HEK293T (cell line): Measurements from ENCODE around the gene SH3RF3.

ENCODE experiments used
- FOXK2 ChIP-seq: fragments of 450-650 bp; IDR thresholded peaks from 2 replicates; pipeline ENCODE4 v1.6.1; 2016; ENCODE audit warnings: mild to moderate bottlenecking
- L3MBTL2 ChIP-seq: fragments of 450-650 bp; conservative IDR thresholded peaks from 2 replicates; pipeline ENCODE4 v1.6.1; 2016; ENCODE audit warnings: mild to moderate bottlenecking
- PKNOX1 ChIP-seq: fragments of 450-650 bp; IDR thresholded peaks from 2 replicates; pipeline ENCODE4 v1.6.1; 2016
- SUZ12 ChIP-seq: fragments of 450-650 bp; IDR thresholded peaks from 2 replicates; pipeline ENCODE4 v1.6.1; 2016; ENCODE audit warnings: mild to moderate bottlenecking
- TARDBP ChIP-seq: fragments of 450-650 bp; IDR thresholded peaks from 2 replicates; pipeline ENCODE4 v1.6.1; 2016
- ZNF384 ChIP-seq: fragments of 450-650 bp; IDR thresholded peaks from 2 replicates; pipeline ENCODE4 v1.6.1; 2016

GRCh38 chr2:109473616-109474318 lies 344.8 kb downstream of the SH3RF3 start:
- TF ChIP-seq SUZ12 (no peak), FOXK2 (no peak), L3MBTL2 (no peak), ZNF384 (no peak), TARDBP (no peak), PKNOX1 (no peak)
